Measurements from ENCODE around the gene USP8.

Gene USP8

GRCh38 chr15:50411870-50412269, 12.3 kb upstream of the USP8 start:
- TF ChIP-seq EZH2phosphoT487 (IDR thresholded peaks at IDR 0.05; ENCODE audit: low read depth) (no peak), CTCF (IDR thresholded peaks at IDR 0.05; ENCODE audit: low read depth, low read length) (no peak)
- Histone ChIP-seq H3K27ac (ENCODE audit: low read length) (no peak overlapping the region), H3K9me3 (ENCODE audit: insufficient read depth, low read length) (no peaks in the 10 kb centered on the region), H4K20me1 (ENCODE audit: insufficient read depth, low read length) (no peaks in the 10 kb centered on the region), H3K4me3 (ENCODE audit: low read length) (no peak overlapping the region), H3K4me1 (ENCODE audit: low read length) (no peaks in the 10 kb centered on the region), H3K4me2 (ENCODE audit: low read length) (no peak overlapping the region), H3K36me3 (replicated peaks; ENCODE audit: low read depth, low read length) (no peaks in the 10 kb centered on the region), H3K27me3 (ENCODE audit: low read depth, low read length) (no peaks in the 10 kb centered on the region; the same call in 1 of the 2 replicates), H2AFZ (ENCODE audit: low read depth, low read length) (no peak overlapping the region), H3K9ac (ENCODE audit: low read length) (no peak overlapping the region), H3K79me2 (ENCODE audit: low read length) (no peaks in the 10 kb centered on the region)

GRCh38 chr15:50414624-50415023, 9.6 kb upstream of the USP8 start:
- H3K4me3 ChIP-seq (ENCODE audit: low read length) = no peak overlapping the region
- H2AFZ ChIP-seq (ENCODE audit: low read depth, low read length) = no peak overlapping the region
- H3K27ac ChIP-seq (ENCODE audit: low read length) = no peak overlapping the region
- no peaks in the 10 kb centered on the region for H3K4me1 ChIP-seq (ENCODE audit: low read length)
- H3K79me2 ChIP-seq (ENCODE audit: low read length) = no peaks in the 10 kb centered on the region
- no peak for TF ChIP-seq CTCF (IDR thresholded peaks at IDR 0.05; ENCODE audit: low read depth, low read length)
- no peak for TF ChIP-seq EZH2phosphoT487 (IDR thresholded peaks at IDR 0.05; ENCODE audit: low read depth)
- no peaks in the 10 kb centered on the region for H3K27me3 ChIP-seq (ENCODE audit: low read depth, low read length)
- no peaks in the 10 kb centered on the region for H3K9me3 ChIP-seq (ENCODE audit: insufficient read depth, low read length)
- H3K36me3 ChIP-seq (replicated peaks; ENCODE audit: low read depth, low read length) = no peaks in the 10 kb centered on the region
- no peaks in the 10 kb centered on the region for H4K20me1 ChIP-seq (ENCODE audit: insufficient read depth, low read length)
- no peak overlapping the region for H3K4me2 ChIP-seq (ENCODE audit: low read length)
- no peak overlapping the region for H3K9ac ChIP-seq (ENCODE audit: low read length)

GRCh38 chr15:50415752-50416404, 8.3 kb upstream of the USP8 start:
- Histone ChIP-seq H3K27ac (ENCODE audit: low read length) (no peak overlapping the region), H4K20me1 (ENCODE audit: insufficient read depth, low read length) (no peaks in the 10 kb centered on the region), H3K4me3 (ENCODE audit: low read length) (no peak overlapping the region), H3K79me2 (ENCODE audit: low read length) (no peaks in the 10 kb centered on the region), H3K4me2 (ENCODE audit: low read length) (peak overlapping the region; percentile 25), H2AFZ (ENCODE audit: low read depth, low read length) (peak overlapping the region; percentile 75; the same call in 1 of the 2 replicates), H3K9ac (ENCODE audit: low read length) (no peak overlapping the region), H3K4me1 (ENCODE audit: low read length) (no peaks in the 10 kb centered on the region), H3K27me3 (ENCODE audit: low read depth, low read length) (no peaks in the 10 kb centered on the region), H3K36me3 (replicated peaks; ENCODE audit: low read depth, low read length) (no peaks in the 10 kb centered on the region), H3K9me3 (ENCODE audit: insufficient read depth, low read length) (no peaks in the 10 kb centered on the region)
- no peak for TF ChIP-seq EZH2phosphoT487 (IDR thresholded peaks at IDR 0.05; ENCODE audit: low read depth)
- no peak for TF ChIP-seq CTCF (IDR thresholded peaks at IDR 0.05; ENCODE audit: low read depth, low read length)

GRCh38 chr15:50416890-50417289, 7.3 kb upstream of the USP8 start:
- no peak overlapping the region for H3K9ac ChIP-seq (ENCODE audit: low read length)
- H4K20me1 ChIP-seq (ENCODE audit: insufficient read depth, low read length) = no peaks in the 10 kb centered on the region
- H3K36me3 ChIP-seq (replicated peaks; ENCODE audit: low read depth, low read length) = no peaks in the 10 kb centered on the region
- no peaks in the 10 kb centered on the region for H3K79me2 ChIP-seq (ENCODE audit: low read length)
- H3K4me3 ChIP-seq (ENCODE audit: low read length) = no peak overlapping the region
- no peaks in the 10 kb centered on the region for H3K27me3 ChIP-seq (ENCODE audit: low read depth, low read length)
- no peak overlapping the region for H3K4me2 ChIP-seq (ENCODE audit: low read length)
- no peak overlapping the region for H2AFZ ChIP-seq (ENCODE audit: low read depth, low read length)
- H3K4me1 ChIP-seq (ENCODE audit: low read length) = no peaks in the 10 kb centered on the region
- no peak overlapping the region for H3K27ac ChIP-seq (ENCODE audit: low read length)
- H3K9me3 ChIP-seq (ENCODE audit: insufficient read depth, low read length) = no peaks in the 10 kb centered on the region
- no peak for TF ChIP-seq EZH2phosphoT487 (IDR thresholded peaks at IDR 0.05; ENCODE audit: low read depth)
- TF ChIP-seq CTCF (IDR thresholded peaks at IDR 0.05; ENCODE audit: low read depth, low read length) = no peak
